RWPE1 (cell line): ENCODE data around the gene KHDC4.

ENCODE experiments used
- CTCF ChIA-PET: fragments of 350-600 bp; sonication (Branson Sonifier 250); formaldehyde crosslinking; extraction: SDS; loops from one replicate; lab custom pipeline; 2021; lab: Yijun Ruan, JAX
- POLR2A ChIA-PET: fragments of 400-600 bp; formaldehyde crosslinking; extraction: SDS; loops from one replicate; lab custom pipeline; 2020; ENCODE audit warnings: antibody characterized with exemption; ENCODE audit not compliant: low non-redundant PET; lab: Yijun Ruan, JAX
- DNase-seq: peaks from one replicate; pipeline ENCODE4 v3.0.0; 2012; ENCODE audit warnings: low spot score
- H3K27ac ChIP-seq: fragments of 450-650 bp; 2 replicates; pipeline ENCODE4 v1.5.1; 2017
- TF ChIP-seq, protein P1 (sequence below): fragments of 450-650 bp; conservative IDR thresholded peaks from 2 replicates; pipeline ENCODE4 v1.5.1; 2017; ENCODE audit warnings: low read depth, mild to moderate bottlenecking

Gene KHDC4

DNA sequence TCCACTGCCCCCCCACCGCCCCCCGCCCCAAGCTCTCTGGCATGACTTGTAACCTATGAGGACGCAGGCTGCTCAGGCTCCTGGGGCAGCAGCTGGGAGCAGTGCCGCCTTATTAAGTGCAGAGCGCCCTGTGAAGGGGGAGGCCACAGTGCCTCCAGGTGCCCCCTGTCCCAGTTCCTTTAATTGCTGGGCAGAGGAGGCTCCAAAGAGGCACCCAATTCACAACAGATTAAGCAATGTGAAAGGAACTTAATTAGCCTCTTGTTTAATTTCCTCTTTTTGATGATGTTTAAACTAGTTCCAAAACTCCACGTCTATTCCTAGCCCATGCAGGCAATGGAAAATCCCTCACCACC lies 10.2 kb upstream of the KHDC4 start:
- peak overlapping the region; percentile 87 for H3K27ac ChIP-seq

DNA sequence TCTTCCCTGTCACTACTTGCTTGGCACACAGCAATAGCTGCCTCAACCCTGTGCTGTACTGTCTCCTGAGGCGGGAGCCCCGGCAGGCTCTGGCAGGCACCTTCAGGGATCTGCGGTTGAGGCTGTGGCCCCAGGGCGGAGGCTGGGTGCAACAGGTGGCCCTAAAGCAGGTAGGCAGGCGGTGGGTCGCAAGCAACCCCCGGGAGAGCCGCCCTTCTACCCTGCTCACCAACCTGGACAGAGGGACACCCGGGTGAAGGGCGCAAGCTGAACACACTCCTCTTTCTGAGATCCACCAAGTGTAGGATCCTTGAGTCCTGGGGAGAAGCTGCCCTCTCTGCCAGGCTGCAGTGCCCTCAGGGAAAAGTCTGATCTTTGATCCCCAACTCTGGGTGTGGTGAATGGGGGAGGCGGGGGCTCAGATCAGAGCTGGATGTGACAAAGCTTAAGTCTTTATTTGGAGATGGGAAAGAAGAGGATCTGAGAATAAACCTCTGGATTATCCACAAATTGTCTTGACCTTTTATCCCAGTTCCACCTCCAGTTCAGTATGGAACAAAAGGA lies 8.4 kb upstream of the KHDC4 start:
- TF ChIP-seq, protein P1, sequence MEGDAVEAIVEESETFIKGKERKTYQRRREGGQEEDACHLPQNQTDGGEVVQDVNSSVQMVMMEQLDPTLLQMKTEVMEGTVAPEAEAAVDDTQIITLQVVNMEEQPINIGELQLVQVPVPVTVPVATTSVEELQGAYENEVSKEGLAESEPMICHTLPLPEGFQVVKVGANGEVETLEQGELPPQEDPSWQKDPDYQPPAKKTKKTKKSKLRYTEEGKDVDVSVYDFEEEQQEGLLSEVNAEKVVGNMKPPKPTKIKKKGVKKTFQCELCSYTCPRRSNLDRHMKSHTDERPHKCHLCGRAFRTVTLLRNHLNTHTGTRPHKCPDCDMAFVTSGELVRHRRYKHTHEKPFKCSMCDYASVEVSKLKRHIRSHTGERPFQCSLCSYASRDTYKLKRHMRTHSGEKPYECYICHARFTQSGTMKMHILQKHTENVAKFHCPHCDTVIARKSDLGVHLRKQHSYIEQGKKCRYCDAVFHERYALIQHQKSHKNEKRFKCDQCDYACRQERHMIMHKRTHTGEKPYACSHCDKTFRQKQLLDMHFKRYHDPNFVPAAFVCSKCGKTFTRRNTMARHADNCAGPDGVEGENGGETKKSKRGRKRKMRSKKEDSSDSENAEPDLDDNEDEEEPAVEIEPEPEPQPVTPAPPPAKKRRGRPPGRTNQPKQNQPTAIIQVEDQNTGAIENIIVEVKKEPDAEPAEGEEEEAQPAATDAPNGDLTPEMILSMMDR = no peak
- ChIA-PET CTCF (interaction anchor here (0.7 to 1.4 kb wide), 3 partner anchors 12 to 284 kb away, joined by 3 to 6 read pairs (median 4); no protein-coding TSS in a partner anchor), POLR2A (no interaction called here)
- H3K27ac ChIP-seq = peak overlapping the region; percentile 87
- no peak for DNase-seq

More for the DNA sequence above, 10.2 kb upstream of the KHDC4 start:
- DNase-seq = no peak
- ChIA-PET CTCF (interaction anchor here (0.6 to 1.1 kb wide), 3 partner anchors 25 to 281 kb away, joined by 3 to 4 read pairs (median 3); no protein-coding TSS in a partner anchor), POLR2A (no interaction called here)
- TF ChIP-seq, protein P1 = no peak

- TF ChIP-seq, protein P1 = no peak
- H3K27ac ChIP-seq = peak overlapping the region; percentile 87
- CTCF ChIA-PET = interaction anchor here (1.4 kb wide), 1 partner anchor 13 kb away, joined by 6 read pairs; no protein-coding TSS in a partner anchor
- POLR2A ChIA-PET = no interaction called here
- DNase-seq = no peak
Measured at GRCh38 chr1:155941845-155942531, 7.8 kb upstream of the KHDC4 start.

DNA sequence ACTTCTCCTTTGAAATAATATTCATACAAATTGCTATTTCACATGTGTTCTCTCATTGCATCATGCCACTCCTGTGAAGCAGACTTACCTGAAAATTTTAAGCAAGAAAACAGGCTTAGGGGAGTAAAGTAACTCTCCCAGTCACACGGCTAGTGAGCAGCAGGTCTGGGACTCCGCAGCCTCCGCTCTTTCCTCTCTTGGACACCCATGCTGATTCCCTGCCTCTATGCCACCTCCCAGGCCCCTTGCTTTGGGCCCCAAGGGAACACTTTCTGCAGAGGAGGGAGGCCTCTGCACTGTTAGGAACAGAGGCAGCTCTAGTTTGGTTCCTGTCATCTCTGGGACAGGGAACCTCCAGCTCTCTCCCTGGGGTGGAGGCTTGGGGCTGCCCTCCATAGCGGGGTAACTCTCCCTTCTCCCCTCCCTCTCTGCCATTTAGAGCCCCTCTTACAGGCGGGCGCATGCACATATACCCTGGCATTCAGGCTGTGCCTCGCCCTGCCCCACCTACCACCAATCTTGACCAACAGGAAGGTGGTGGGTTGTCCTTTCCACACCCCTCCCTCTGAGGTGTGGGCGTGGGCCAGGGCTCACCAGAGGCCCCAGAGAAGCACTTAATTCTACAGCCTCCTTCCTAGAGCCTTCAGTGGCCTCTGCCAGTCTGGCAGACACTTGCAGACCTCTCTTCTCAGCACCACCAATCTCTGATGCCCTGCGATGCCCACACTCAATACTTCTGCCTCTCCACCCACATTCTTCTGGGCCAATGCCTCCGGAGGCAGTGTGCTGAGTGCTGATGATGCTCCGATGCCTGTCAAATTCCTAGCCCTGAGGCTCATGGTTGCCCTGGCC lies 7.0 kb upstream of the KHDC4 start, which contains the start of gene RXFP4:
Gene RXFP4, plus strand, starts transcription at position 646 of the 852 bp plus-strand sequence. Its CDS starts 72 bp downstream, at position 718.
- ChIA-PET CTCF (interaction anchor here (1.1 kb wide), 1 partner anchor 48 kb away, joined by 6 read pairs; no protein-coding TSS in a partner anchor), POLR2A (interaction anchor here (0.7 kb wide), 1 partner anchor 110 kb away, joined by 3 read pairs; no protein-coding TSS in a partner anchor)
- TF ChIP-seq, protein P1 = no peak
- H3K27ac ChIP-seq = peak within 1 kb of the TSS; percentile 87
- DNase-seq = peak; percentile 44

DNA sequence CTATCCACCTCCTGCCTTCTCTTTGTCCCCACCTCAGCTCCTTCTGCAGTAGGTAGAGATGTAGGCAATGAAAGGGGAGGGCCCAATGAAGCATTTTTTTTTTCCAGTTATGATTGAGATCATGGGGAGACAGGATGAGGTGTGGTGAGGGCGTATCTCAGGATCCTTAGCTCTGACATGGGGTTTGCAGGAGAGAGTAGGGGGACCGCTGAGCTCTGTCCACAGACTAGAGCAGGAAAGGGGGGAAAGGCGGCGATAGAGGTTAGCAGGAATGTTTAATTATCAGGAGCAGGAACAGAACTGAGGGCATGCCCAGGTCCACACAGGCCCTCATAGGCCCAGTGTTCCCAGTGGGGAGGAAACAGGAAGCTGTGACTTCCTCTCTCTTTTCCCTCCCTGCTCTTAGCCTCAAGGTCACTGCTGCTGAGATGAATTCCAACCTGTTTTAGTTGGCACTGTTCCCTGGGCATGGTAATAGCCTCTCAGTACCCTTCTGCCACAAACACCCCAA lies 6.3 kb upstream of the KHDC4 start:
- DNase-seq = peak; percentile 39
- CTCF ChIA-PET = interaction anchor here (1.1 kb wide), 1 partner anchor 49 kb away, joined by 6 read pairs; no protein-coding TSS in a partner anchor
- POLR2A ChIA-PET = interaction anchor here (0.7 kb wide), 1 partner anchor 111 kb away, joined by 3 read pairs; no protein-coding TSS in a partner anchor
- TF ChIP-seq, protein P1 = no peak
- H3K27ac ChIP-seq = peak overlapping the region; percentile 87

DNA sequence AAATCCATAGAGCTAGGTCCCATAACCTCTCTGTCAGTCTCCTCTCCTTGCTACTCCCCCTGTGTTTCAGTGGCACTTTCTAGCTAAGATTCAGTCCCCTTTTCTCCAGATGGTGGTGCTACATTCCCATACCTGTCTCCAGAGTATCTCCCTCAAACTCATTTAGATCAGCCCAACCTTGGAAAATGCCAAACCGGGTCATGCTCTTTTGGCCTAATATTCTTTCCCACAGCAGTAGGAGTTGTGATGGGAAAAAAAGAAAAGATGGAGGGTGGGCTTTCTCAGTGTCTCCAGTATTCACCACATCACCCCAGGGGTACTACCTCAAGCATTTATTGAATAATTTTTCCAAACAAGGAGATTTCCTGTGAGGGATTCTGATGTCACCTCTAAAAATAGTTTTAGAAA lies 4.0 kb upstream of the KHDC4 start:
- H3K27ac ChIP-seq = no peak overlapping the region
- TF ChIP-seq, protein P1 = peak; percentile 79
- POLR2A ChIA-PET = no interaction called here
- DNase-seq = peak; percentile 64
- CTCF ChIA-PET = interaction anchor here (0.6 to 1.7 kb wide), 8 partner anchors 24 to 272 kb away, joined by 3 to 13 read pairs (median 4); partner anchors contain the start of gene MEX3A
